ENCODE results near the gene STK16. TPM values are rescaled to one million over a fixed set of nuclear protein-coding genes. Genes with fewer than 3 reads are reported as not detected.

STK16 gene
- total RNA-seq, 1 donor from 2014 or later: 29.1 TPM

GRCh38 chr2:219274361-219274921 is 29.2 kb downstream of the STK16 start:
- peaks cover 12% of the 10 kb centered on the region for H3K27me3 Mint-ChIP-seq
- no peak overlapping the region for H3K4me3 Mint-ChIP-seq
- H3K36me3 Mint-ChIP-seq (ENCODE audit: low read depth): no peaks in the 10 kb centered on the region
- no peak for DNase-seq
- intact Hi-C loops (cut with micrococcal nuclease): no loop called here
- H3K27ac Mint-ChIP-seq: no peak overlapping the region
- peaks cover 16% of the 10 kb centered on the region for H3K4me1 Mint-ChIP-seq
- H3K9me3 Mint-ChIP-seq: no peaks in the 10 kb centered on the region

DNA sequence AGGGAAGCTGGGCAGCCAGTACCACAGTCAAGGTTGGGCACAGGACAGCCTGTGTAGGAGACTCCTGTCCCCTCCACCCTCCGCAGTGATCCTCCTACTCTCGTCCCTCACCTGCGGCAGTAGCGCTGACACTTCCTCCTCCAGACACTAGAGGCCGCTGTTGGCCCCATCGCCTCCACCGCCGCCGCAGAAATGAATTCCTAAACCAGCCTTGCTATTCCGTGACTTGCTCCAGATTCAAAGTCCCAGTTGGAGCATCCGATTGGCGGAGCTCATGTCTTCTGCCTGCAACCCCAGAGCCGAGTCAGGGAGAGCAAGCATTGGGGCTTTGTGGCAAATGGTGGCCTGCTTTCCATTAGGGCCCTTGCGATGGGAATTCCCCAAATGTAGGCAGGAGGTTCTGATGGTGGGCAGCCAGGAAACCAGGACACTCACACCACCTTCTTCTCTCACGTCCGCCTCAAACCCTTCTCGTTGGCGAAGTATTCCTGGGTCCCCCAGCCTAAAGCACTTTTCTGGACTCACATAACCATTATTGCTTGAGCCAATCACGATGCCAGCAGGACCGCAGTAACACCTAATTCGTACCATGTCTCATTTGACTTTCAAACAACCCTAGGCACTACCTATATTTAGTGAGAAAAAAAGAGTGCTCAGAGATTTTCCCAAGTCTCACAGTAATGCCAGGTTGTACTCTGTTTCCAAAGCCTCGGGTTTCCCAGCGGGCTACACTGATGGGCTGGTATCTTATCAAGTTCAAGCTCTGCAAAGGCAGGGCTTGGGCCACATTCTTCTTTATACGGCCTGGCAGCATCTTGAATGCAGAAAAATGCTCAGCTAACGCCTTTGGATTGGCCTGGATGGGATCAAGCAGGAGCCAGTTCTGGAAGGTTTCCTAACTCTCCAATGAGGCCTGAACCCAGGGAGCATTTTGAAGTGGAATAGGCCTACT is 32.7 kb downstream of the STK16 start:
- H3K36me3 Mint-ChIP-seq (ENCODE audit: low read depth): peaks cover 19% of the 10 kb centered on the region

DNA sequence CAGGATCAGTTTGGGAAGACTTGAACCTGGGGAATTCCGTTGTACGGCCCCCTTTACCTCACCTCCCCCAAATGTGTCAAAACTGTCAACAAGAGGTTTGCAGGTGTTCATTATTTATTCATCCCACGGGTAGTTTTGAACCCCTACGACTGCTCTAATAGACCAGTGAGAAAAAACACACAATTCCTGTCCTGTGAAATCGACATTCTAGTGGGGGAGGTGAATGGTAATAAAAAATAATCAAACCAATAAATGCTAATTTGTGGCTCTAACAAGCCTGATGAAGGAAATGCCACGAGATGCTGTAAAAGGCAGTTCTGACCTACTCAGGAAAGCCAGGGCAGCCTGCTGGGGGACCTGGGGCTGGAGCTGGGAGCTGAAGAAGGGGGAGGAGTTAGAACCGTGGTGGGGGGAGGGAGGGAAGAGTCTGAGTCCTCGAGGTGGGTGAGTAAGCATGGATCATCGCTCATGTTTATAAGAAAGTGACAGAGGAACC is 33.4 kb downstream of the STK16 start:
- H3K27ac Mint-ChIP-seq: peak overlapping the region; percentile 95
- intact Hi-C loops (cut with micrococcal nuclease): loop anchor here (1.0 to 5.0 kb wide), 13 partner anchors 16 to 882 kb away; partner anchors contain the start of genes ABCB6, ANKZF1, ATG9A and CHPF
- H3K4me3 Mint-ChIP-seq: peak overlapping the region; percentile 97
- peaks cover 25% of the 10 kb centered on the region for H3K36me3 Mint-ChIP-seq (ENCODE audit: low read depth)
- no peaks in the 10 kb centered on the region for H3K9me3 Mint-ChIP-seq
- H3K4me1 Mint-ChIP-seq: peaks cover 42% of the 10 kb centered on the region
- DNase-seq: no peak
- H3K27me3 Mint-ChIP-seq: no peaks in the 10 kb centered on the region

More for the DNA sequence above, 32.7 kb downstream of the STK16 start:
- Mint-ChIP-seq H3K27ac (peak overlapping the region; percentile 95), H3K4me3 (peak overlapping the region; percentile 97), H3K4me1 (peaks cover 40% of the 10 kb centered on the region), H3K9me3 (no peaks in the 10 kb centered on the region), H3K27me3 (no peaks in the 10 kb centered on the region)
- DNase-seq: peak; percentile 93
- intact Hi-C loops (cut with micrococcal nuclease): loop anchor here (2.0 to 5.0 kb wide), 5 partner anchors 59 to 881 kb away; partner anchors contain the start of genes ABCB6, CHPF, GMPPA and TMEM198

GRCh38 chr2:219279151-219279915 is 34.1 kb downstream of the STK16 start, which contains the start of gene DNAJB2:
TSS of gene DNAJB2 (plus strand) at chr2:219279366. CDS start at chr2:219279834, 468 bp downstream.
- intact Hi-C loops (cut with micrococcal nuclease): loop anchor here (1.0 to 5.0 kb wide), 13 partner anchors 15 to 883 kb away; partner anchors contain the start of genes ABCB6, ANKZF1, ATG9A and CHPF
- H3K27ac Mint-ChIP-seq: peak within 1 kb of the TSS; percentile 96
- H3K9me3 Mint-ChIP-seq: no peaks in the 10 kb centered on the region
- H3K4me1 Mint-ChIP-seq: peaks cover 42% of the 10 kb centered on the region
- peak; percentile 100 for DNase-seq
- H3K4me3 Mint-ChIP-seq: peak within 1 kb of the TSS; percentile 97
- H3K27me3 Mint-ChIP-seq: no peaks in the 10 kb centered on the region
- H3K36me3 Mint-ChIP-seq (ENCODE audit: low read depth): peaks cover 28% of the 10 kb centered on the region

DNA sequence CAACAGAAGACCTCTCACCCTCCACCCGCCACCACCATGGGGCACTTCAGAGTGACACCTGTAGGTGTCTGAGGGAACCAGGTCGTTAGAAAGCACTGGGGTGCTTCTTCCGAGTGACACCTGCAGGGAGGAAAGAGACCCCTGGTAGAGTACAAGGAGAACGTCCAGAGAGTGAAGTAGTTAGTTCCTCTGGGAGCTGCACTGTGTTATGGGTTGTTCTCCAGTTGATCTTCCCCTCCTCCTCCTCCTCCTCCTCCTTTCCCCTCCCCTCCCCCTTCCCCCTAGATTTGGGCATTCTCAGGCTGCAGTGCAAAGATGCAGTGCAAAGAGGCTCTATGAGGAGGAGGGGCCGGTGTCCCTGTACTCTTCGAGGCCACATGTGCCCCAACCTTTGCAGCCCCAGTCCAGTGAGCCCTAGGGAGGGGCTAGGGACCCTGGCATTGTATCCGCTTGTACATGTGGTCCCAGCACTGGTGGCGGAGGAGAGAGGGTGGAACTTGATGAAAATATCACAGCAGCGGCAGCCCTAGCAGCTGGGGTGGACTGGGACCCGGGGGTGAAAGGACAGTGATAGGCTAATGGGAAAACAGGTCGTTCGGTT is 34.7 kb downstream of the STK16 start:
- H3K27ac Mint-ChIP-seq: peak overlapping the region; percentile 96

DNA sequence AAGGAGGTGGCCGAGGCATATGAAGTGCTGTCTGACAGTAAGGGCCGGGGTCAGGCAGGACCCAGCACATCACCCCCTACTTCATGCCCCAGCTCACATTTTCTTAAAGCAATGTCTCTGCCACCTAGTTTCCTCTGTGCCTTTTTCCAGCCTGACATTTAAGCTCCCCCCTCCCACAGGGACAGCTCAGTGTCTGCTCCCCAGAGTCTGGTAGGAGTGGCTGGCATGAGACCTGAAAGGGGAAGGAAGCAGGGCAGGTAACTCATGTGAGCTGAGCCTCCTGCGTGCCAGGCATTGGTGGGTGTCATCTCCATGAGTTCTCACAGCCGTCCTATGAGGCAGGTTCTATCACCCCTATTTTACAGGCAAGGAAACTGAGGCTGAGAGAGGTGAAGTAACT is 35.4 kb downstream of the STK16 start:
- Mint-ChIP-seq H3K36me3 (ENCODE audit: low read depth) (peaks cover 30% of the 10 kb centered on the region), H3K4me3 (peak overlapping the region; percentile 97), H3K27ac (peak overlapping the region; percentile 13), H3K27me3 (no peaks in the 10 kb centered on the region), H3K4me1 (peaks cover 44% of the 10 kb centered on the region), H3K9me3 (no peaks in the 10 kb centered on the region)
- intact Hi-C loops (cut with micrococcal nuclease): no loop called here
- no peak for DNase-seq

More for the DNA sequence above, 34.7 kb downstream of the STK16 start:
- Mint-ChIP-seq H3K36me3 (ENCODE audit: low read depth) (peaks cover 28% of the 10 kb centered on the region), H3K27me3 (no peaks in the 10 kb centered on the region), H3K4me1 (peaks cover 42% of the 10 kb centered on the region), H3K4me3 (peak overlapping the region; percentile 97), H3K9me3 (no peaks in the 10 kb centered on the region)
- intact Hi-C loops (cut with micrococcal nuclease): loop anchor here (1.0 to 5.0 kb wide), 13 partner anchors 14 to 883 kb away; partner anchors contain the start of genes ABCB6, ANKZF1, ATG9A and CHPF
- no peak for DNase-seq

DNA sequence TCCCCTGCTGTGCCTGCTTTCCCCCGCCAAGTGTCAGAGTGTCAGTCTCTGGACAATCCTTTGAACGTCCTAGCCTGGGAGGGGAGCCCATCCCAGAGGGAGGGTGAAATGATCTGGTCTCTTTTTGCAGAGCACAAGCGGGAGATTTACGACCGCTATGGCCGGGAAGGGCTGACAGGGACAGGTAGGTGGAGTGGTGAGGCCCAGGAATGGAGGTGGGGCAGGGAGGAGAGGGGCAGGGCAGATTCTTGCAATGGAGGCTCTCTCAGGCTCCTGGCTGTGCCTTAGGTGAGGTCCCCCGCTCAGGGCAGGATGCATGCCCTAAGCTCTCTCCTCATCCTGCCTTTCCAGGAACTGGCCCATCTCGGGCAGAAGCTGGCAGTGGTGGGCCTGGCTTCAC is 36.3 kb downstream of the STK16 start:
- intact Hi-C loops (cut with micrococcal nuclease): no loop called here
- Mint-ChIP-seq H3K4me1 (peaks cover 44% of the 10 kb centered on the region), H3K9me3 (no peaks in the 10 kb centered on the region), H3K4me3 (no peak overlapping the region), H3K27ac (no peak overlapping the region), H3K36me3 (ENCODE audit: low read depth) (peaks cover 30% of the 10 kb centered on the region), H3K27me3 (no peaks in the 10 kb centered on the region)
- DNase-seq: no peak

DNA sequence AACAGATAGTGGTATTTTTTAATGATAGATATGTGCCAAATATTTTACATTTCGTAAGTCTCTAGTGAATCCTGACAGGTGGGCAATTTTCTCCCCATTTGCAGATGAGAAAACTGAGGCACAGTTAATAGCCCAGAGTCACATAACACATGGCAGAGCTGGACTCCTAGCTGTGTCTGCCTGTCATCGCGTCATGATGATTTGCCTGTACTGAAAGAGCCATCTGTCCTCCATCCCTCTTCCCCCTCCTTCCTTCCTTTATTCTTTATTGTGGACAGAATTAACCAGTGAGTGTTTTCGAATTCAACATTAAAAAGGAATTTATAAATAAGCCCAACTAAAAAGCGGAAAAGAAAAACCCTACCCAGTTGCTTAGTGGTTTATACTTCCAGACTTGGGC is 37.1 kb downstream of the STK16 start:
- H3K36me3 Mint-ChIP-seq (ENCODE audit: low read depth): peaks cover 30% of the 10 kb centered on the region
- H3K4me3 Mint-ChIP-seq: no peak overlapping the region
- peaks cover 41% of the 10 kb centered on the region for H3K4me1 Mint-ChIP-seq
- H3K27me3 Mint-ChIP-seq: no peaks in the 10 kb centered on the region
- intact Hi-C loops (cut with micrococcal nuclease): no loop called here
- no peak overlapping the region for H3K27ac Mint-ChIP-seq
- no peak for DNase-seq
- no peaks in the 10 kb centered on the region for H3K9me3 Mint-ChIP-seq

DNA sequence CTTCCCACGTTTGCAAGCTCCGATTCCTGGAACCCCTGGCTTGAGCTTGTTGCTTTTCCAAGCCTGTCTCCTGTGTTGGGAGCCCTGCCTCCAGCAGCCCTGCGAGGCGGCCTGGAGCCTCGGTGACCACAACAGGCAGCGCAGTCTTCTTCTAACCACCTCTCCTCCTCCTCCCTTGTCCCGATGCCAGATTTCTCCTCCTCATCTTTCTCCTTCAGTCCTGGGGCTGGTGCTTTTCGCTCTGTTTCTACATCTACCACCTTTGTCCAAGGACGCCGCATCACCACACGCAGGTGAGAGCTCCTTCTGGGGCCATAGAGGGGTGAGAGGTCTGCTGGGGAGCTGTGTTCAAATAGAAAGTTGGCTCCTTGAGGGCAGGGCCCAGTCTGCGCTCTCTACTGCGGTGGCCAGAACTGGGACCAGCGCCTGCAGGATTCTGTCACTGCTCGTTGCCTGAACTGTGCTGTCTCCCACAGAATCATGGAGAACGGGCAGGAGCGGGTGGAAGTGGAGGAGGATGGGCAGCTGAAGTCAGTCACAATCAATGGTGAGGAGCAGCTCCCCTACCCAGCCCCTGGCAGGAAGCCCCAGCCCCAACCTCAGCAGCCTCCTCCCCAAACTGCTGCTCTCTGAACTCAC is 37.8 kb downstream of the STK16 start:
- DNase-seq: no peak
- H3K27ac Mint-ChIP-seq: peak overlapping the region; percentile 53
- peaks cover 34% of the 10 kb centered on the region for H3K4me1 Mint-ChIP-seq
- H3K36me3 Mint-ChIP-seq (ENCODE audit: low read depth): peaks cover 30% of the 10 kb centered on the region
- H3K9me3 Mint-ChIP-seq: no peaks in the 10 kb centered on the region
- intact Hi-C loops (cut with micrococcal nuclease): no loop called here
- no peaks in the 10 kb centered on the region for H3K27me3 Mint-ChIP-seq
- H3K4me3 Mint-ChIP-seq: no peak overlapping the region

- Mint-ChIP-seq H3K9me3 (no peaks in the 10 kb centered on the region), H3K4me3 (no peak overlapping the region), H3K4me1 (peaks cover 26% of the 10 kb centered on the region), H3K36me3 (ENCODE audit: low read depth) (peaks cover 29% of the 10 kb centered on the region), H3K27me3 (no peaks in the 10 kb centered on the region), H3K27ac (no peak overlapping the region)
- DNase-seq: no peak
- intact Hi-C loops (cut with micrococcal nuclease): no loop called here
These were observed 39.5 kb downstream of the STK16 start for GRCh38 chr2:219284501-219285372.

DNA sequence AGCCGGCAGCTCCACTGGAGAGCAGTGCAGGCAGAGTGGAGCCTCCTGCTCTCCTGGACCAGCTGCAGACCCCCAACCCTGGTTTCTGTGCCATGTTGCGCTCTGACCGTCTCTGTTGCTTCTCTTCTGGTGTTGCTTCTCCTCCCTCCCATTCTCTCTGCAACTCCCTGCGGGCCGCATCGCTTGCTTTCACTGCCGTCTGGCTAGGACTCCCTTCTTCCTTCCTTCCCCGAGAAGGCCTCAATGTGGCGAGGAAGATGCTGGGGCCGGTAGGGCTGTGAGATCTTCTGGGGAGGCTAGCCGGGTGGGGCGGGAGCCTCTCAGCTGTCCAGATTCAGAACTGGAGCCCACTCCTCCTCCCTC is 40.1 kb downstream of the STK16 start:
- H3K36me3 Mint-ChIP-seq (ENCODE audit: low read depth): peaks cover 27% of the 10 kb centered on the region
- DNase-seq: no peak
- no peaks in the 10 kb centered on the region for H3K27me3 Mint-ChIP-seq
- intact Hi-C loops (cut with micrococcal nuclease): no loop called here
- H3K27ac Mint-ChIP-seq: no peak overlapping the region
- H3K9me3 Mint-ChIP-seq: no peaks in the 10 kb centered on the region
- H3K4me1 Mint-ChIP-seq: peaks cover 20% of the 10 kb centered on the region
- H3K4me3 Mint-ChIP-seq: no peak overlapping the region

DNA sequence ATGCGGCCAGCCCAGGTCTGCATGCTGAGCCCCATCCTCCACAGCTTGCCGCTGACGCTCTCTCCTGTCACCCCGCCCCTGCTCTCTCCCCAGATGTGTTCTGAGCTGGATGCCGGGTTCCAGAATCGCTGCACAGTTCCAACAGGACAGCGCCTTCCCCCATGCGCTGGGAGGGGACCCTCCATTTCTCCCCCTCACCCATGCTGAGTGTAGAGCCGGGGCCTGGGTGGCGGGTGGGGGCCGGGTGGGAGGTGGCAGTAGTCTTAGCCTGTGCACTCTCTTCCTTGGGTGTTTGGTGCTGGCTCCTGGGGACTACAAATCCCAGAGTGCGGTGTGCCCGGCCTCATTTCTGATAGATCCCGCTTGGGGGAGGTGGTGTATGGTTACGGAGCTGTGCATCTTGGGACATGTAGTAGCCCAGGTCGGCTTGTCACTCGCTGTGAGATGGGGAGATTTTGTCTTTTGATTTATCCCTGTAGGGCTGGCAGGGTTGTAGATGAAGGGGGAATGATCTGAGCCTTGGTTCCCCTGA is 40.7 kb downstream of the STK16 start:
- H3K4me3 Mint-ChIP-seq: no peak overlapping the region
- H3K4me1 Mint-ChIP-seq: peaks cover 16% of the 10 kb centered on the region
- intact Hi-C loops (cut with micrococcal nuclease): no loop called here

More for the DNA sequence above, 40.7 kb downstream of the STK16 start:
- no peak for DNase-seq
- Mint-ChIP-seq H3K9me3 (no peaks in the 10 kb centered on the region), H3K27ac (no peak overlapping the region), H3K27me3 (no peaks in the 10 kb centered on the region), H3K36me3 (ENCODE audit: low read depth) (peaks cover 26% of the 10 kb centered on the region)

Measured in activated CD4-positive, alpha-beta T cell treated with anti-CD3 and anti-CD28 coated beads, Interleukin-2, amount 10 ng/mL, durations not matched to agents 24 days and 14 days (primary cell).